ENCODE results near the gene RPRM.
A peak's percentile ranks its signal among the peaks of the same experiment; 100 is the strongest.

Gene RPRM

GRCh38 chr2:153478289-153479261, at the start of gene RPRM:
Gene RPRM (minus strand): TSS chr2:153478762. CDS start chr2:153478565, 197 bp downstream.
- peak; percentile 87 for ATAC-seq (ENCODE audit: low read depth)
- Histone ChIP-seq H3K36me3 (ENCODE audit: low read depth) (no peaks in the 10 kb centered on the region), H3K4me3 (ENCODE audit: severe bottlenecking) (peak within 1 kb of the TSS; percentile 24), H3K4me1 (ENCODE audit: insufficient read depth, poor library complexity, severe bottlenecking) (no peaks in the 10 kb centered on the region), H3K27ac (ENCODE audit: poor library complexity, severe bottlenecking) (no peak within 1 kb of the TSS), H3K9me3 (ENCODE audit: severe bottlenecking) (no peaks in the 10 kb centered on the region), H3K27me3 (ENCODE audit: insufficient read depth, poor library complexity, severe bottlenecking) (peaks cover 81% of the 10 kb centered on the region)
- peak; percentile 55 for DNase-seq (ENCODE audit: low spot score)
- TF ChIP-seq CTCF (IDR thresholded peaks at IDR 0.05; ENCODE audit: poor library complexity, severe bottlenecking) = peak; percentile 95

- Histone ChIP-seq H3K27ac (ENCODE audit: poor library complexity, severe bottlenecking) (no peak overlapping the region), H3K36me3 (ENCODE audit: low read depth) (no peaks in the 10 kb centered on the region), H3K27me3 (ENCODE audit: insufficient read depth, poor library complexity, severe bottlenecking) (no peaks in the 10 kb centered on the region), H3K9me3 (ENCODE audit: severe bottlenecking) (no peaks in the 10 kb centered on the region), H3K4me3 (ENCODE audit: severe bottlenecking) (no peak overlapping the region), H3K4me1 (ENCODE audit: insufficient read depth, poor library complexity, severe bottlenecking) (no peaks in the 10 kb centered on the region)
- peak; percentile 40; the same call in 1 of the 3 replicates for ATAC-seq (ENCODE audit: low read depth)
- peak; percentile 91 for TF ChIP-seq CTCF (IDR thresholded peaks at IDR 0.05; ENCODE audit: poor library complexity, severe bottlenecking)
- DNase-seq (ENCODE audit: low spot score) = no peak
These were observed 40.8 kb upstream of the RPRM start for GRCh38 chr2:153519257-153519875.

- H3K4me1 ChIP-seq (ENCODE audit: insufficient read depth, poor library complexity, severe bottlenecking) = no peaks in the 10 kb centered on the region
- TF ChIP-seq CTCF (IDR thresholded peaks at IDR 0.05; ENCODE audit: poor library complexity, severe bottlenecking) = no peak
- H3K36me3 ChIP-seq (ENCODE audit: low read depth) = no peaks in the 10 kb centered on the region
- no peak overlapping the region for H3K27ac ChIP-seq (ENCODE audit: poor library complexity, severe bottlenecking)
- no peaks in the 10 kb centered on the region for H3K9me3 ChIP-seq (ENCODE audit: severe bottlenecking)
- no peak for ATAC-seq (ENCODE audit: low read depth)
- H3K27me3 ChIP-seq (ENCODE audit: insufficient read depth, poor library complexity, severe bottlenecking) = no peaks in the 10 kb centered on the region
- no peak overlapping the region for H3K4me3 ChIP-seq (ENCODE audit: severe bottlenecking)
- no peak for DNase-seq (ENCODE audit: low spot score)
These were observed 33.8 kb upstream of the RPRM start for GRCh38 chr2:153512331-153512730.

- ATAC-seq (ENCODE audit: low read depth) (no peak), DNase-seq (ENCODE audit: low spot score) (no peak)
- Histone ChIP-seq H3K9me3 (ENCODE audit: severe bottlenecking) (no peaks in the 10 kb centered on the region), H3K27ac (ENCODE audit: poor library complexity, severe bottlenecking) (no peak overlapping the region), H3K27me3 (ENCODE audit: insufficient read depth, poor library complexity, severe bottlenecking) (no peaks in the 10 kb centered on the region), H3K4me1 (ENCODE audit: insufficient read depth, poor library complexity, severe bottlenecking) (no peaks in the 10 kb centered on the region), H3K4me3 (ENCODE audit: severe bottlenecking) (no peak overlapping the region), H3K36me3 (ENCODE audit: low read depth) (no peaks in the 10 kb centered on the region)
- no peak for TF ChIP-seq CTCF (IDR thresholded peaks at IDR 0.05; ENCODE audit: poor library complexity, severe bottlenecking)
These were observed 32.4 kb upstream of the RPRM start for GRCh38 chr2:153510996-153511395.
